HepG2 (cell line): ENCODE measurements around the gene SEC61G. TPM values are rescaled to one million over a fixed set of nuclear protein-coding genes. Genes with fewer than 3 reads are reported as not detected.

Experiments
- ARNTL ChIP-seq: sonication (generic); formaldehyde crosslinking; IDR thresholded peaks from 2 replicates; pipeline ENCODE4 v1.4.0; 2020; ENCODE audit warnings: mild to moderate bottlenecking, missing genetic modification reagents
- ATF1 ChIP-seq: IDR thresholded peaks from 2 replicates; pipeline ENCODE4 v1.6.1; 2016; ENCODE audit warnings: mild to moderate bottlenecking, control low read depth
- ETV5 ChIP-seq: IDR thresholded peaks from 2 replicates; pipeline ENCODE4 v1.6.1; 2018; ENCODE audit warnings: missing biosample characterization, missing genetic modification reagents, inconsistent platforms, borderline replicate concordance
- FLYWCH1 ChIP-seq: sonication (generic); formaldehyde crosslinking; IDR thresholded peaks from 2 replicates; pipeline ENCODE4 v1.8.1; 2023; ENCODE audit warnings: mild to moderate bottlenecking, missing genetic modification reagents
- NFKBIZ ChIP-seq: IDR thresholded peaks from 2 replicates; pipeline ENCODE4 v1.6.1; 2018; ENCODE audit warnings: missing genetic modification reagents, missing compliant biosample characterization
- RAD21 ChIP-seq: fragments of 450-650 bp; formaldehyde crosslinking; IDR thresholded peaks from 2 replicates; pipeline ENCODE4 v1.5.0; 2020; ENCODE audit warnings: mild to moderate bottlenecking
- STAG1 ChIP-seq: sonication (generic); formaldehyde crosslinking; IDR thresholded peaks from 2 replicates; pipeline ENCODE4 v1.4.0; 2020; ENCODE audit warnings: missing genetic modification reagents
- ZHX1 ChIP-seq: sonication (generic); formaldehyde crosslinking; IDR thresholded peaks from 2 replicates; pipeline ENCODE4 v1.8.1; 2022; ENCODE audit warnings: low read depth, mild to moderate bottlenecking, missing genetic modification reagents
- polyA plus RNA-seq, 8 experiments: library from polyadenylated mRNA; depleted of rRNA in 3 of 8; stranded (reverse) in 7 of 8; unstranded in 1 of 8; fragments of >200 nt; fragmentation: Illumina TruSeq in 4 of 8; extraction: Trizol in 4 of 8; gene quantifications; 2 replicates each; pipeline versions ENCODE4 v1.2.1 to v1.2.3, GENCODE V29; 2011 to 2016; ENCODE audit warnings: low read depth in 4 of 8, missing spikeins in 1 of 8, mixed read lengths in 1 of 8; ENCODE audit not compliant: insufficient read depth in 1 of 8
- total RNA-seq, 5 experiments: library from RNA; depleted of rRNA; stranded (reverse); fragments of >200 nt; fragmentation: Illumina TruSeq; extraction: Trizol; gene quantifications; 2 replicates each; pipeline ENCODE4 v1.2.3, GENCODE V29; 2016; ENCODE audit warnings: low read depth in 1 of 5
- TF ChIP-seq, protein P1 (sequence below): sonication (generic); formaldehyde crosslinking; IDR thresholded peaks from 2 replicates; pipeline ENCODE4 v1.5.0; 2020; ENCODE audit warnings: mild to moderate bottlenecking, missing genetic modification reagents
- TF ChIP-seq, protein P2 (sequence below): sonication (generic); formaldehyde crosslinking; IDR thresholded peaks from 2 replicates; pipeline ENCODE4 v1.5.0; 2020; ENCODE audit warnings: mild to moderate bottlenecking, missing genetic modification reagents, moderate library complexity
- TF ChIP-seq, protein P3 (sequence below): IDR thresholded peaks from 2 replicates; pipeline ENCODE4 v1.6.1; 2012; ENCODE audit warnings: low read length, improper control_type of control experiment

Gene SEC61G
- total and polyA plus RNA-seq, 2 of the 13 experiments (the other 11 are each of a cell fraction or from before 2014, with no cell fraction given) = 126 to 328 TPM

GRCh38 chr7:54788664-54789063 is 29.7 kb upstream of the SEC61G start (continued):
- TF ChIP-seq ZHX1 (CRISPR knock-in tag) (no peak), ATF1 (no peak), FLYWCH1 (CRISPR knock-in tag) (no peak), NFKBIZ (CRISPR knock-in tag) (no peak), ARNTL (CRISPR knock-in tag) (no peak), STAG1 (peak; percentile 84), ETV5 (CRISPR knock-in tag) (no peak), RAD21 (CRISPR knock-in tag) (peak; percentile 46; the same call in 1 of the 2 replicates)
- TF ChIP-seq, protein P1, sequence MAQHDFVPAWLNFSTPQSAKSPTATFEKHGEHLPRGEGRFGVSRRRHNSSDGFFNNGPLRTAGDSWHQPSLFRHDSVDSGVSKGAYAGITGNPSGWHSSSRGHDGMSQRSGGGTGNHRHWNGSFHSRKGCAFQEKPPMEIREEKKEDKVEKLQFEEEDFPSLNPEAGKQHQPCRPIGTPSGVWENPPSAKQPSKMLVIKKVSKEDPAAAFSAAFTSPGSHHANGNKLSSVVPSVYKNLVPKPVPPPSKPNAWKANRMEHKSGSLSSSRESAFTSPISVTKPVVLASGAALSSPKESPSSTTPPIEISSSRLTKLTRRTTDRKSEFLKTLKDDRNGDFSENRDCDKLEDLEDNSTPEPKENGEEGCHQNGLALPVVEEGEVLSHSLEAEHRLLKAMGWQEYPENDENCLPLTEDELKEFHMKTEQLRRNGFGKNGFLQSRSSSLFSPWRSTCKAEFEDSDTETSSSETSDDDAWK (CRISPR knock-in tag) = no peak
- TF ChIP-seq, protein P2, sequence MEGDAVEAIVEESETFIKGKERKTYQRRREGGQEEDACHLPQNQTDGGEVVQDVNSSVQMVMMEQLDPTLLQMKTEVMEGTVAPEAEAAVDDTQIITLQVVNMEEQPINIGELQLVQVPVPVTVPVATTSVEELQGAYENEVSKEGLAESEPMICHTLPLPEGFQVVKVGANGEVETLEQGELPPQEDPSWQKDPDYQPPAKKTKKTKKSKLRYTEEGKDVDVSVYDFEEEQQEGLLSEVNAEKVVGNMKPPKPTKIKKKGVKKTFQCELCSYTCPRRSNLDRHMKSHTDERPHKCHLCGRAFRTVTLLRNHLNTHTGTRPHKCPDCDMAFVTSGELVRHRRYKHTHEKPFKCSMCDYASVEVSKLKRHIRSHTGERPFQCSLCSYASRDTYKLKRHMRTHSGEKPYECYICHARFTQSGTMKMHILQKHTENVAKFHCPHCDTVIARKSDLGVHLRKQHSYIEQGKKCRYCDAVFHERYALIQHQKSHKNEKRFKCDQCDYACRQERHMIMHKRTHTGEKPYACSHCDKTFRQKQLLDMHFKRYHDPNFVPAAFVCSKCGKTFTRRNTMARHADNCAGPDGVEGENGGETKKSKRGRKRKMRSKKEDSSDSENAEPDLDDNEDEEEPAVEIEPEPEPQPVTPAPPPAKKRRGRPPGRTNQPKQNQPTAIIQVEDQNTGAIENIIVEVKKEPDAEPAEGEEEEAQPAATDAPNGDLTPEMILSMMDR (CRISPR knock-in tag) = peak; percentile 80
- TF ChIP-seq, protein P3, sequence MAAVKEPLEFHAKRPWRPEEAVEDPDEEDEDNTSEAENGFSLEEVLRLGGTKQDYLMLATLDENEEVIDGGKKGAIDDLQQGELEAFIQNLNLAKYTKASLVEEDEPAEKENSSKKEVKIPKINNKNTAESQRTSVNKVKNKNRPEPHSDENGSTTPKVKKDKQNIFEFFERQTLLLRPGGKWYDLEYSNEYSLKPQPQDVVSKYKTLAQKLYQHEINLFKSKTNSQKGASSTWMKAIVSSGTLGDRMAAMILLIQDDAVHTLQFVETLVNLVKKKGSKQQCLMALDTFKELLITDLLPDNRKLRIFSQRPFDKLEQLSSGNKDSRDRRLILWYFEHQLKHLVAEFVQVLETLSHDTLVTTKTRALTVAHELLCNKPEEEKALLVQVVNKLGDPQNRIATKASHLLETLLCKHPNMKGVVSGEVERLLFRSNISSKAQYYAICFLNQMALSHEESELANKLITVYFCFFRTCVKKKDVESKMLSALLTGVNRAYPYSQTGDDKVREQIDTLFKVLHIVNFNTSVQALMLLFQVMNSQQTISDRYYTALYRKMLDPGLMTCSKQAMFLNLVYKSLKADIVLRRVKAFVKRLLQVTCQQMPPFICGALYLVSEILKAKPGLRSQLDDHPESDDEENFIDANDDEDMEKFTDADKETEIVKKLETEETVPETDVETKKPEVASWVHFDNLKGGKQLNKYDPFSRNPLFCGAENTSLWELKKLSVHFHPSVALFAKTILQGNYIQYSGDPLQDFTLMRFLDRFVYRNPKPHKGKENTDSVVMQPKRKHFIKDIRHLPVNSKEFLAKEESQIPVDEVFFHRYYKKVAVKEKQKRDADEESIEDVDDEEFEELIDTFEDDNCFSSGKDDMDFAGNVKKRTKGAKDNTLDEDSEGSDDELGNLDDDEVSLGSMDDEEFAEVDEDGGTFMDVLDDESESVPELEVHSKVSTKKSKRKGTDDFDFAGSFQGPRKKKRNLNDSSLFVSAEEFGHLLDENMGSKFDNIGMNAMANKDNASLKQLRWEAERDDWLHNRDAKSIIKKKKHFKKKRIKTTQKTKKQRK = no peak
